SU-DHL-6 (cell line): ENCODE data around the gene MARCHF10.

ENCODE experiments used
- H2AFZ ChIP-seq: fragments of 200-600 bp; sonication (generic); 2 replicates; pipeline ENCODE4 v1.6.1; 2014; ENCODE audit warnings: low read depth, mild to moderate bottlenecking, moderate library complexity, mixed read lengths, antibody characterized with exemption, low read length; ENCODE audit not compliant: severe bottlenecking
- H3F3A ChIP-seq: fragments of 200-600 bp; shearing (Covaris generic); 2 replicates; pipeline ENCODE4 v1.6.0; 2016; ENCODE audit warnings: antibody characterized with exemption, mild to moderate bottlenecking; ENCODE audit not compliant: insufficient read depth
- H3K27ac ChIP-seq: fragments of 200-600 bp; sonication (generic); 2 replicates; pipeline ENCODE4 v1.5.1; 2016; ENCODE audit warnings: low read depth, mild to moderate bottlenecking, low read length, moderate library complexity, mixed read lengths
- H3K27me3 ChIP-seq: fragments of 200-600 bp; sonication (generic), shearing (Covaris generic); 2 replicates; pipeline ENCODE4 v1.6.0; 2014; ENCODE audit warnings: mild to moderate bottlenecking, low read length
- H3K36me3 ChIP-seq: fragments of 200-600 bp; sonication (generic); 2 replicates; pipeline ENCODE4 v1.6.1; 2014; ENCODE audit warnings: mild to moderate bottlenecking, low read length, mixed read lengths
- H3K4me2 ChIP-seq: fragments of 300-600, 200-600 bp; shearing (Covaris generic), sonication (generic); 2 replicates; pipeline ENCODE4 v1.6.0; 2014; ENCODE audit warnings: low read length, low read depth, mild to moderate bottlenecking; ENCODE audit not compliant: poor library complexity, severe bottlenecking
- H3K4me3 ChIP-seq: fragments of 200-600 bp; sonication (generic); 2 replicates; pipeline ENCODE4 v1.5.1; 2014; ENCODE audit warnings: antibody characterized with exemption, low read length, mild to moderate bottlenecking, mixed read lengths; ENCODE audit not compliant: insufficient read depth, poor library complexity, severe bottlenecking
- H3K79me2 ChIP-seq: fragments of 200-600 bp; sonication (generic); 2 replicates; pipeline ENCODE4 v1.6.1; 2014; ENCODE audit warnings: mild to moderate bottlenecking, low read length, moderate library complexity; ENCODE audit not compliant: insufficient read depth
- H3K9ac ChIP-seq: fragments of 200-600 bp; sonication (generic); 2 replicates; pipeline ENCODE4 v1.7.0; 2014; ENCODE audit warnings: mild to moderate bottlenecking, low read length
- H3K9me2 ChIP-seq: fragments of 200-600 bp; sonication (generic); replicated peaks from 2 replicates; pipeline ENCODE4 v1.6.1; 2014; ENCODE audit warnings: low read length; ENCODE audit not compliant: insufficient read depth
- H3K9me3 ChIP-seq: fragments of 200-600 bp; sonication (generic); 2 replicates; pipeline ENCODE4 v1.6.1; 2014; ENCODE audit warnings: low read length, mixed read lengths; ENCODE audit not compliant: insufficient read depth
- H4K20me1 ChIP-seq: fragments of 200-600 bp; sonication (generic); 2 replicates; pipeline ENCODE4 v1.6.1; 2014; ENCODE audit warnings: low read depth, mild to moderate bottlenecking, antibody characterized with exemption, low read length, moderate library complexity, mixed read lengths
- EZH2phosphoT487 ChIP-seq: fragments of 200-600 bp; sonication (generic), shearing (Covaris generic); conservative IDR thresholded peaks from 2 replicates; pipeline ENCODE4 v1.6.1; 2018; ENCODE audit warnings: mild to moderate bottlenecking, antibody characterized with exemption, low read length, moderate library complexity, mixed read lengths
- TF ChIP-seq, protein P1 (sequence below): fragments of 200-600 bp; sonication (generic); IDR thresholded peaks from one replicate; pipeline ENCODE4 v1.5.1; 2017; ENCODE audit warnings: antibody characterized with exemption, mild to moderate bottlenecking, low read length, moderate library complexity; ENCODE audit not compliant: insufficient read depth, poor library complexity, severe bottlenecking

The MARCHF10 gene

DNA sequence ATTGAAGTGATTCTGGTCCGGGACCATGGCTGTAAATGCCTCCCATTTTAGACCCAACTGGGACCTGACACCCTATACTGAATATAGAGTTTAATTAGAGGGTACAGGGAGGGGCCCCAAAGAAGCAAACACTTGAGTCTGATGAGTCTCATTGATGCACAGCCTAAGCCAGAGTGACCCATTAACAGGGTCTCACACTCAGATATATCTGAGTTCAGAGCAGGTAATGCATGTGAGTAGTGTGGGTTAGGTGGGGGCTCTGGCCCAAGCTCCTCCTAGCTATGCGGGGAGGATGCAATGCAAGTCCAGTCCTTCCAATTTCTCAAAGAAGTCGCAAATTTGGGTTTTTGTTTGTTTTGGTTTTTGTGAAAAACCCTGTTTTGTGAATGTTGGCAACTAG, 17.1 kb upstream of the MARCHF10 start:
- no peaks in the 10 kb centered on the region for H4K20me1 ChIP-seq
- H3K9me2 ChIP-seq = no peaks in the 10 kb centered on the region
- TF ChIP-seq, protein P1, sequence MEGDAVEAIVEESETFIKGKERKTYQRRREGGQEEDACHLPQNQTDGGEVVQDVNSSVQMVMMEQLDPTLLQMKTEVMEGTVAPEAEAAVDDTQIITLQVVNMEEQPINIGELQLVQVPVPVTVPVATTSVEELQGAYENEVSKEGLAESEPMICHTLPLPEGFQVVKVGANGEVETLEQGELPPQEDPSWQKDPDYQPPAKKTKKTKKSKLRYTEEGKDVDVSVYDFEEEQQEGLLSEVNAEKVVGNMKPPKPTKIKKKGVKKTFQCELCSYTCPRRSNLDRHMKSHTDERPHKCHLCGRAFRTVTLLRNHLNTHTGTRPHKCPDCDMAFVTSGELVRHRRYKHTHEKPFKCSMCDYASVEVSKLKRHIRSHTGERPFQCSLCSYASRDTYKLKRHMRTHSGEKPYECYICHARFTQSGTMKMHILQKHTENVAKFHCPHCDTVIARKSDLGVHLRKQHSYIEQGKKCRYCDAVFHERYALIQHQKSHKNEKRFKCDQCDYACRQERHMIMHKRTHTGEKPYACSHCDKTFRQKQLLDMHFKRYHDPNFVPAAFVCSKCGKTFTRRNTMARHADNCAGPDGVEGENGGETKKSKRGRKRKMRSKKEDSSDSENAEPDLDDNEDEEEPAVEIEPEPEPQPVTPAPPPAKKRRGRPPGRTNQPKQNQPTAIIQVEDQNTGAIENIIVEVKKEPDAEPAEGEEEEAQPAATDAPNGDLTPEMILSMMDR = no peak
- no peak for TF ChIP-seq EZH2phosphoT487
- no peak overlapping the region for H3K9ac ChIP-seq
- H3K4me2 ChIP-seq = no peak overlapping the region
- H2AFZ ChIP-seq = no peak overlapping the region
- no peak overlapping the region for H3K27ac ChIP-seq
- H3F3A ChIP-seq = no peaks in the 10 kb centered on the region
- H3K9me3 ChIP-seq = no peaks in the 10 kb centered on the region
- no peak overlapping the region for H3K4me3 ChIP-seq
- no peaks in the 10 kb centered on the region for H3K36me3 ChIP-seq
- H3K79me2 ChIP-seq = no peaks in the 10 kb centered on the region
- H3K27me3 ChIP-seq = no peaks in the 10 kb centered on the region

DNA sequence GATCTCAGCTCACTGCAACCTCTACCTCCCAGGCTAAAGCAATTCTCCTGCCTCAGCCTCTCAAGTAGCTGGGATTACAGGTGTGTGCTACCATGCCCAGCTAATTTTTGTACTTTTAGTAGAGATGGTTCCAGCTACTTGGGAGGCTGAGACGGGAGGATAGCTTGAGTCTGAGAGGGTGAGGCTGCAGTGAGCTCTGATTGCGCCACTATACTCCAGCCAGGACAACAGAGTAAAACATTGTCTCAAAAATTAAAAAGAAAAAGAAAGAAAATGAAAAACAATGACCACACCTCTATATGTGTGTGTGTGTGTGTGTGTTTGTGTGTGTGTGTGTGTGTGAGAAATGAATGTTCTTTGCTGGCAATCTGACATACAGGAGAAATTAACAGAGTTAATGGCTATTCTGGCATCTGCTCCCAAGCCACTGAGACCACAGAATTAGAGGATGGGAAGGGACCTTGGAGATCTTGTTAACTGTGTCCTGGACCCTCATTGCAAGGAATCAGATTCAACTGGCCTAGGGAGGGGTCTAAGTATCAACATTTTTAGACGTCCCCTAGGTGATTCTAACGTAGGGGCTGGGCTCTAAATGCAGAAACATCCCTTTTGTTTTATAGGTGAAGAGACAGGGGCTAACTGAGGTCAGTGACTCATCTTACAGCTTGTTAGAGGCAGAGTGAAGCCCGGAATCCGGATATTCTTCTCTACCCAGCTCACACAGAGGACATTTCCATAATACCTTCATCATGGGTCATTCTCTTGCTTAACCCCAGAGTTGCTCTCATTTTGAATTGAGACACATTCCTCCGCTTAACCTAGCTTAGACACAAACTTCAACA, 16.4 kb upstream of the MARCHF10 start:
- no peak for TF ChIP-seq EZH2phosphoT487
- TF ChIP-seq, protein P1 = no peak
- Histone ChIP-seq H2AFZ (no peak overlapping the region), H4K20me1 (no peaks in the 10 kb centered on the region), H3K27ac (no peak overlapping the region), H3F3A (no peaks in the 10 kb centered on the region), H3K9me3 (no peaks in the 10 kb centered on the region), H3K9ac (no peak overlapping the region), H3K79me2 (no peaks in the 10 kb centered on the region), H3K4me2 (no peak overlapping the region), H3K36me3 (no peaks in the 10 kb centered on the region), H3K9me2 (no peaks in the 10 kb centered on the region), H3K27me3 (no peaks in the 10 kb centered on the region), H3K4me3 (no peak overlapping the region)

DNA sequence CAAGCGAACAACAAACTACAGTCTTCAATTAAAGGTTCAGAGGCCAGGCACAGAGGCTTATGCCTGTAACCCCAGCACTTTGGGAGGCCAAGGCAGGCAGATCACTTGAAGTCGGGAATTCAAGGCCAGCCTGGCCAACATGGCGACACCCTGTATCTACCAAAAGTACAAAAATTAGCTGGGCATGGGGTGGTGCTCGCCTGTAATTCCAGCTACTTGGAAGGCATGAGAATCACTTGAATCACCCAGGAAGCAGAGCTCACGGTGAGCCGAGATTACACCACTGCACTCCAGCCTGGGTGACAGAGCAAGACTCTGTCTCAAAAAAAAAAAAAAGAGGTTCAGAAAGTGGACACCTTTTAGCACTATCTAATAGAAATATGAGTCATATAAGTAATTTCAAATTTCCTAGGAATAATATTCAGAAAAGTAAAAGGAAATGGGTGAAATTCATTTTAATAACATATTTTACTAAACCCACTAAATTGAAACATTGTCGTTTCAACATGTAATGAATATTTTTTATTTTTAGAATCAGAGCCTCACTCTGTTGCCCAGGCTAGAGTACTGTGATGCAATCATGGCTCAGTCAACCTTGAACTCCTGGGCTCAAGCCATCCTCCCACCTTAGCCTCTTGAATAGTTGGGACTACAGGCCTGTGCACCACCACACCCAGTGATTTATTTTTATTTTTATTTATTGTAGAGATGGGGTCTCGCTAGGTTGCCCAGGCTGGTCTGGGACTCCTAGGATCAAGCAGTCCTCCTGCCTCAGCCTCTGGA, 15.2 kb upstream of the MARCHF10 start:
- Histone ChIP-seq H3K9me2 (no peaks in the 10 kb centered on the region), H3K4me3 (no peak overlapping the region), H3K27me3 (no peaks in the 10 kb centered on the region), H3K4me2 (no peak overlapping the region), H3F3A (no peaks in the 10 kb centered on the region), H3K9ac (no peak overlapping the region), H3K79me2 (no peaks in the 10 kb centered on the region), H2AFZ (no peak overlapping the region), H4K20me1 (no peaks in the 10 kb centered on the region), H3K27ac (no peak overlapping the region), H3K9me3 (no peaks in the 10 kb centered on the region), H3K36me3 (no peaks in the 10 kb centered on the region)
- TF ChIP-seq, protein P1 = no peak
- no peak for TF ChIP-seq EZH2phosphoT487
